Heart left ventricle (tissue), 13 donors: ENCODE measurements around the gene LSM4.

Experiments
- CTCF ChIP-seq, 12 donors: fragments of 200-600 bp; sonication (generic) in 4 of 12; IDR thresholded peaks; one replicate each; pipeline versions ENCODE4 v1.5.0 to v1.8.0; 2018 to 2022; ENCODE audit warnings: antibody characterized with exemption in 12 of 12, mild to moderate bottlenecking in 5 of 12
- POLR2A ChIP-seq, 2 donors: fragments of 450-650 bp; IDR thresholded peaks; one replicate each; pipeline ENCODE4 v1.6.1; 2017; ENCODE audit warnings: antibody characterized with exemption in 2 of 2, mild to moderate bottlenecking in 2 of 2, moderate library complexity in 2 of 2
- donor health status: ischemic (EF 13 %, LVEDD 7.1; RV severe dilation, severe dysfunction).
- donor health status: DM: no; HTN: yes; CAD: no.
- donor health status: DM: no; HTN: no; CAD: no.
- donor health status: ischemic (EF 25% LVEDD 6.9; RV normal size, moderate dysfunction).
- donor health status: ischemic (EF 25% LVEDD 5.7; RV mildly dilated, moderate dysfunction).
- donor health status: ischemic (EF 35%, LVEDD 5.7; RV mildly dilated, moderate dysfunction).
- donor health status: nonischemic (EF 11% LVEDD 7.7; RV severe dilation, severe dysfunction).
- donor health status: DM: yes; HTN: yes; CAD: no.
- donor health status: PGD.
- donor health status: ischemic (EF 29% LVEDD 5.4; RV normal size, mild dysfunction).
- donor health status: nonischemic (EF 23%, LVEDD 6.1; RV moderate dilation, normal function).

GRCh38 chr19:18364826-18365528 lies 42.1 kb upstream of the LSM4 start:
- TF ChIP-seq CTCF (IDR thresholded peaks at IDR 0.05), result no peak
- no peak for TF ChIP-seq POLR2A (IDR thresholded peaks at IDR 0.05)
